Measurements from ENCODE around the gene C20orf173.

DNA sequence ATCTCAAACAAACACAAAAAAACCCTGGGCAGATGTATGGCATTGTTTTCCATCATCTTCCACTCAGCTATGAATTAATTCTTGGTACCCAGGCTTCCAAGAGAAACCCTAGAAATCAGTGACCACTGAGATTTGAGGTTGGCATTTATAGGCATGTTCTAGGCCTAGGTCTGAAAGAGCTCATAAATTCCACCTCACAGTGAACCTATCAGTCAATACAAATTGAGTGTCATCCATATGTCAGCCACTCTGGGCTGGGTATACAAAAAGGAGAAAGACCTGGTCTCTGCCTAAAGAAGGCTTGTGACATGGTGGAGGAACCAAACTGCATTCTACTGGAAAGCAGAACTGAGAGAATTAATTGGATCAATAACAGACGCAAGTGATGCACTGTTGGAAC lies 30.2 kb downstream of the C20orf173 start:
- TF ChIP-seq CTCF (IDR thresholded peaks at IDR 0.05 in 4 of 5, conservative IDR thresholded peaks at IDR 0.05 in 1 of 5): no peak
- no peak for TF ChIP-seq POLR2A (IDR thresholded peaks at IDR 0.05)

All from gastrocnemius medialis (tissue), 4 donors.